Activated CD8-positive, alpha-beta T cell treated with anti-CD3 and anti-CD28 coated beads, Interleukin-2, amount 10 ng/mL, durations not matched to agents 7 days and 5 days (primary cell): ENCODE results near the gene ACER1. TPM values are rescaled to one million over a fixed set of nuclear protein-coding genes. Genes with fewer than 3 reads are reported as not detected.
"Not testable (repeated sequence)": the region's sequence is repeated elsewhere in the genome, so short reads cannot be mapped to it uniquely, and the experiment has no call there.

Experiments
- ATAC-seq: fragments of 150-1000 bp; cut with Tn5 transposase; one replicate; pipeline ENCODE4 v1.10.0; 2021; ENCODE audit warnings: moderate library complexity
- CTCF ChIA-PET: fragments of 350-600 bp; sonication (Branson Sonifier 250); formaldehyde crosslinking; loops from one replicate; lab custom pipeline; 2021; ENCODE audit warnings: antibody characterized with exemption; lab: Charles Lee
- POLR2A ChIA-PET: fragments of 350-600 bp; sonication (Branson Sonifier 250); formaldehyde crosslinking; loops from one replicate; lab custom pipeline; 2021; ENCODE audit warnings: antibody characterized with exemption; lab: Charles Lee
- DNase-seq: peaks from one replicate; pipeline ENCODE4 v3.0.0-alpha.2; 2020
- H3K27ac Mint-ChIP-seq: one replicate; pipeline ENCODE4 v1.8.0; 2021; ENCODE audit warnings: mild to moderate bottlenecking, mixed read lengths
- H3K27me3 Mint-ChIP-seq: one replicate; pipeline ENCODE4 v1.8.0; 2021; ENCODE audit warnings: low read depth, mixed read lengths
- H3K36me3 Mint-ChIP-seq: one replicate; pipeline ENCODE4 v1.8.0; 2021; ENCODE audit warnings: low read depth, mixed read lengths
- H3K4me1 Mint-ChIP-seq: one replicate; pipeline ENCODE4 v1.8.0; 2021; ENCODE audit warnings: low read depth, mixed read lengths
- H3K4me3 Mint-ChIP-seq: one replicate; pipeline ENCODE4 v1.8.0; 2021; ENCODE audit warnings: mild to moderate bottlenecking, mixed read lengths
- H3K9me3 Mint-ChIP-seq: one replicate; pipeline ENCODE4 v1.8.0; 2022; ENCODE audit warnings: mixed read lengths; ENCODE audit not compliant: insufficient read depth
- total RNA-seq, 2 experiments: library from RNA; stranded (reverse); gene quantifications; one replicate each; pipeline ENCODE4 v1.2.3, GENCODE V29; 2021

The ACER1 gene
- total RNA-seq, 2 experiments from 2014 or later, result 0.26 to 0.29 TPM

DNA sequence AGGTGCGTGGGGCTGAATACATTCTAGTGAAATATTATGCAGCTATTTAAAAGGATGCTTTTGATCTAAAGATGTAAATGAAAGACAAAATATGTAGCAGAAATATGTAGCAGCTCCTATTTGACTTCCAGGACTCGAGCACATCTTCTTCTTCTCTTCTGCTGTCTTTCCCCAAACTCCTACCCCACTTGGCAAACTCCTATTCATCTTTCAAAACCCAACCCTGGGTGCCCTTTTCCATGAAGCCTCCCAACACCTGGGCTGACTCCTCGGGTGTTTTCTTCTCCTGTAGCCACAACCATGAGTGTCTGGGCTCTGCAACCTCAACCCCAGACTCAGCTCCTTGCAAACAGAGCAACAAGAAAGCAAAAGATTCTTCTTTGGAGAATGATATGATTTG lies 11.1 kb downstream of the ACER1 start:
- Mint-ChIP-seq H3K36me3 (no peaks in the 10 kb centered on the region), H3K9me3 (no peaks in the 10 kb centered on the region), H3K4me1 (no peaks in the 10 kb centered on the region), H3K27ac (no peak overlapping the region), H3K4me3 (no peak overlapping the region), H3K27me3 (peaks cover 1% of the 10 kb centered on the region)
- ChIA-PET POLR2A (no interaction called here), CTCF (no interaction called here)
- DNase-seq (no peak), ATAC-seq (no peak)

DNA sequence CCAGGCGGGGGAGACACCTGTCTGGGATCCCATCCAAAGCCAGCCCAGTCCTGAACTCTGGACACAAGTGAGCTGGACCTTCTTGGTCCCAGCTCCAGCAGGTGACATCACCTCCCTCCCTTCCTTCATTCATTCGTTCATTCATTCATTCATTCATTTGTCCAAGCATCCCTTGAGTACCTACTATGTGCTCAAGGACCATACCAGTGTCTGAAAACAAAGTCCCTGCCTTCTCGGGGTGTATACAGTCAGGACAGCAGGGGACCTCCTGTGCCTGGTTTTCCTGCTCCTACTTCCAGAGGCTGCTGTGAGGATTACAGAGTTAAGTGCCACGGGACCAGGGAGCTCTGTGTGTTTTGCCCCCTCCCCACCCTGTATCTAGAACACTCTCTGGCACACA lies 14.0 kb downstream of the ACER1 start:
- Mint-ChIP-seq H3K9me3 (no peaks in the 10 kb centered on the region), H3K4me1 (no peaks in the 10 kb centered on the region), H3K4me3 (no peak overlapping the region), H3K27ac (no peak overlapping the region), H3K36me3 (no peaks in the 10 kb centered on the region), H3K27me3 (peaks cover 1% of the 10 kb centered on the region)
- no peak for ATAC-seq
- CTCF ChIA-PET, result no interaction called here
- POLR2A ChIA-PET, result no interaction called here
- no peak for DNase-seq

DNA sequence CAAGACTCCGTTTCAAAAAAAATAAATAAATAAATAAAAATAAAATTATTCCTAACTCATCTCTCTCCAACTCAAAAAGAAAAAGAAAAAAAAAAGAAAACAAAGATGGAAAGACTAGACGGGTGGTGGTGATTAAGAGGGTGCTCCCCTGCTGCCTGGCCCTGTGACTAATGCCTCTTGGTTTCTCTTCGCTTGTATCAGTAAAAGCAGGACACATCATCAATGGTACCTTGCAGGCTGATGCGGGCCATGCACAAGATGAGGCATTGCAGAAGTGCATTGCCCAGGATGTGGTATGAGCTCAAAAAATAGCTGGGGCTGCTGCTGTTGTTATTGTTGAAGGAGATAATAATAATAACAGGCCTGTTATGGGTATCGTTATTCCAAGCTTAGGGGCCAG lies 14.6 kb downstream of the ACER1 start:
- ATAC-seq (no peak), DNase-seq (no peak)
- no peak overlapping the region for H3K27ac Mint-ChIP-seq
- no peak overlapping the region for H3K4me3 Mint-ChIP-seq
- H3K9me3 Mint-ChIP-seq, result no peaks in the 10 kb centered on the region
- POLR2A ChIA-PET, result no interaction called here
- H3K27me3 Mint-ChIP-seq, result peaks cover 1% of the 10 kb centered on the region
- CTCF ChIA-PET, result no interaction called here
- H3K36me3 Mint-ChIP-seq, result no peaks in the 10 kb centered on the region
- no peaks in the 10 kb centered on the region for H3K4me1 Mint-ChIP-seq

DNA sequence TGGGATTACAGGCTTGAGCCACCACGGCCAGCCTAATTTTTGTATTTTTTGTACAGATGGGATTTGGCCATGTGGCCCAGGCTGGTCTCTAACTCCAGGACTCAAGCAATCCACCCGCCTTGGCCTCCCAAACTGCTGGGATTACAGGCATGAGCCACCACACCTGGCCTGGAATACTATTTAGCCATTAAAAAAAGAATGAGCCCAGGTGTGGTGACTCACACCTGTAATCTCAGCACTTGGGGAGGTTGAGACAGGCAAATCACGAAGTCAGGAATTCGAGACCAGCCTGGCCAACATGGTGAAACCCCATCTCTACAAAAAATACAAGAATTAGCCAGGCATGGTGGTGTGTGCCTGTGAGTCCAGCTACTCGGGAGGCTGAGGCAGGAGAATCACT lies 17.8 kb downstream of the ACER1 start:
- H3K27me3 Mint-ChIP-seq, DNase-seq, H3K4me3 Mint-ChIP-seq, H3K27ac Mint-ChIP-seq, H3K9me3 Mint-ChIP-seq, ATAC-seq, H3K4me1 Mint-ChIP-seq, H3K36me3 Mint-ChIP-seq, POLR2A ChIA-PET, CTCF ChIA-PET: not testable (repeated sequence)

DNA sequence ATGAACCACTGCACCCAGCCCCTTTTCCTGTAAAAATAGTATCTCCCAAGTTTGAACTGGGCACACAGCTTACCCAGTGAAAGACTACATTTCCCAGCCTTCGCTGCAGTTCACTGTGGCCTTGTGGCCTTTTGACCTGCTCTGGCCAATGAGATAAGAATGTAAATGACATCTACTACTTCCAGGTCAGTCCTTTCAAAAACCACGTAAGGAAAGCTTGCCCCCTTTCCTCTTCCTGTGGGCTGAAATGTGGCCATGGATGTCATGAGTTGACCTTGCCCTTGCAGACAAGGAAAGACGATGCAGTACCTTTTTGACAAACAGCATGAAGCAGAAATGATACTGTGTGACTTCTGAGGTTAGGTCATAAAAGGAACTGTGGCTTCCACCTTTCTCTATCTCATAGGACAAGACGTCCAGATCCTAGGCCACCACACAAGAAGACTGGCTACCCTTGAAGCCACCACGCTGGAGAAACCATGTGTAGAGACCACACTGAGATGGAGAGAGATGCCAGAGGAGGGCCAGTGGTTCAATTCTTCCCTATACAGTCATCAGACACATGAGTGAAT lies 19.9 kb downstream of the ACER1 start:
- DNase-seq (no peak), ATAC-seq (no peak)
- no peak overlapping the region for H3K27ac Mint-ChIP-seq
- no peaks in the 10 kb centered on the region for H3K27me3 Mint-ChIP-seq
- ChIA-PET CTCF (no interaction called here), POLR2A (no interaction called here)
- no peaks in the 10 kb centered on the region for H3K36me3 Mint-ChIP-seq
- H3K4me1 Mint-ChIP-seq, result peaks cover 3% of the 10 kb centered on the region
- no peaks in the 10 kb centered on the region for H3K9me3 Mint-ChIP-seq
- H3K4me3 Mint-ChIP-seq, result no peak overlapping the region

DNA sequence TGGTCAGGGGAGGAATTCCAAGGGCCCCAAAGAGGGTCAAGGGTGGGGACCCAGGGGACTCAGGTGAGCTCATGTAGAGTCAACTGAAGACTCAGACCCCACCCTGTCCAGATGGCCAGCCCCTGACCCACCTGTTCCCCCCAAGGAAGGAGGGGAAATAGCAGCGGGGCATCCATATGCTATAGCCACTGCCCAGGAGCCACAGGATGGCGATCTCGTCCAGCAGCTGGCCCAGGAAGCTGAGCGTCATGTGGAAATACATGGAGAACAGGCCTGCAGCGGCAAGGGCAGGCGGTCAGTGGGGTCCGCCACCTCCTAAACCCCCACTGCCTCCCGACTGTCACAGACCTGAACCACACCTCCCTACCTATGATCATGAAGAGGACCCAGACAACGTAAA lies 21.4 kb downstream of the ACER1 start:
- no peak for DNase-seq
- H3K27me3 Mint-ChIP-seq, result no peaks in the 10 kb centered on the region
- no peak overlapping the region for H3K4me3 Mint-ChIP-seq
- POLR2A ChIA-PET, result no interaction called here
- ATAC-seq, result no peak
- H3K27ac Mint-ChIP-seq, result no peak overlapping the region
- H3K36me3 Mint-ChIP-seq, result no peaks in the 10 kb centered on the region
- CTCF ChIA-PET, result no interaction called here
- H3K4me1 Mint-ChIP-seq, result peaks cover 3% of the 10 kb centered on the region
- no peaks in the 10 kb centered on the region for H3K9me3 Mint-ChIP-seq

DNA sequence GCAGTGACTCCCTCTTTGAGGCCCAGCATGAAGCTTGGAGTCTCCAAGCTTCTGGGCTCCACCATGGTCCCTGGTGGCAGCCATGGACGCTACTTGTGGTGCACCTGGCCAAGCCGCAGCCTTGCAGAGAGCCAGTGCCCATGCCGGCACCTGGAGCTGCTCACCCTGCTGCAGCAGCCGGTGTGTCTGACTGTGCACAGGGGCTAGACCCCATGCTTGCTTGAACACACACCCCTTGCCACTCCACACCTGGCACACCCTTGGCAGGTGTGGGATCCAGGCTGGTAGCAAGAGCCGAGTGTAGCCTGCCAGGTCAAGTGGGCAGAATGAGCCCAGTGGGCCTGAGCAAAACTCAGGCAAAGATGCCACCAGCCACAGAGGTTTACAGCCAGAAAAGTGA lies 35.0 kb downstream of the ACER1 start:
- Mint-ChIP-seq H3K4me3 (no peak overlapping the region), H3K9me3 (peaks cover 10% of the 10 kb centered on the region), H3K27ac (no peak overlapping the region), H3K27me3 (no peaks in the 10 kb centered on the region), H3K4me1 (peaks cover 2% of the 10 kb centered on the region), H3K36me3 (peaks cover 2% of the 10 kb centered on the region)
- CTCF ChIA-PET, result interaction anchor here (0.9 to 2.0 kb wide), 3 partner anchors 80 to 251 kb away, joined by 3 to 8 read pairs (median 5); no protein-coding TSS in a partner anchor
- no peak for ATAC-seq
- DNase-seq, result no peak
- POLR2A ChIA-PET, result no interaction called here

DNA sequence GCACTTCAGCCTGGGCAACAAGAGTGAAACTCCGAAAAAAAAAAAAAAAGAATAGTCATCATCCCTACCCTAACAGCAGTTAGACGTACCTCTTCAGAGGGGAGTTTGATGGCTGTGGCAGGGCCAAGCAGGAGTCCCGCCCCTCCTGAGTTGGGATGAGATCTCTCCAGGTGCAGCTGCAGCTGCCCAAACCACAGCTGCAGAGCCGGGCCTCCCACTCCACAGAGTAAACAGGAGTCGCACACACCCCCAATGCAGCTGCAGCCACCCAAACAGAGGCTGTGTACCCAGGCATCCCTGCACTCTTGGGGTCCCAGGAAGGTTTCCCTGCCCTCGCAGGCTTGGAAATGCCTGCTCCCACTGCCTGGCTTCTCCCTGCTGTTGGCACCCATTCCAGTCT lies 36.2 kb downstream of the ACER1 start:
- POLR2A ChIA-PET, result no interaction called here
- Mint-ChIP-seq H3K4me3 (no peak overlapping the region), H3K27ac (no peak overlapping the region), H3K4me1 (peaks cover 2% of the 10 kb centered on the region), H3K36me3 (peaks cover 2% of the 10 kb centered on the region), H3K9me3 (peaks cover 16% of the 10 kb centered on the region), H3K27me3 (no peaks in the 10 kb centered on the region)
- CTCF ChIA-PET, result interaction anchor here (1.4 to 2.0 kb wide), 2 partner anchors 79 to 249 kb away, joined by 3 to 8 read pairs; no protein-coding TSS in a partner anchor
- DNase-seq (no peak), ATAC-seq (no peak)

DNA sequence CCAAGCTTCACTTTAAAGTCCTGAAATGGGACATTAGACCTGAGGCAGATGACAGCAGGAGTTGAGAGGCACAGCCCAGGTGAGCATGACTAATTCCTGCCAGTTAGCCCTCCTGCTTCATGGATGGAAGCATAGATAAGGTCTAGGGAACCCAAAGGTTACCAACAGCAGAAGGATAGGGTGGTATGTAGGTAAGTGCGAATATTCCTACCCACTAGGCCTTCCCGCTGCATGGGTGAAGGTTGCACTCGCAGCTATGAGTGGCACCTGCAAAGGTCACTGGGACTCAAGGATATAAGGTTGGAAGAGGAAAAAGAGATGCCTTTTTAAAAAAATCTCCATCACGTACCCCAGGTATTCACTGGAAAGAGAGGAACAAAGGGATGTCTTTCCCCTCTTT lies 41.4 kb downstream of the ACER1 start:
- Mint-ChIP-seq H3K36me3 (peaks cover 8% of the 10 kb centered on the region), H3K4me1 (no peaks in the 10 kb centered on the region), H3K4me3 (no peak overlapping the region), H3K27me3 (no peaks in the 10 kb centered on the region), H3K27ac (no peak overlapping the region), H3K9me3 (peaks cover 50% of the 10 kb centered on the region)
- DNase-seq (no peak), ATAC-seq (no peak)
- ChIA-PET CTCF (no interaction called here), POLR2A (no interaction called here)

DNA sequence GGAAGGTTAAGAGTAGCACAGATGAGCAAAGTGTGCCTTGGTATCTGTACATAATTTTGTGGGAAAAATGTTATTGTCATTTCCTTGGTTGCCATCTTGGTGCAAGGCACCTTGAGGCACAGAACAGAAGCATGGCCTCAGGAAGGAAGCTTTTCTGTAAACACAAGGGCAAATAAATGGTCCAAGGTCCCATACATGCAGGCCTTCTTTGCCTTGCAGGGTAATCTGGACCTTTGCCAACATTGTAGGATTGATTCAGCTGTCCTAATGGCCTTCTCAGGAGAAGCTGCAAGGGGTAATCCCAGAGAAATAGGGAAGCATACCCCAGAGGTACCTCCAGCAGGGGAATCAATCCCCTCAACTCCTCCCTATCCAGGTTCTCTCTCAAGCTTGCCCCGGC lies 44.7 kb downstream of the ACER1 start:
- Mint-ChIP-seq H3K36me3 (peaks cover 7% of the 10 kb centered on the region), H3K27ac (no peak overlapping the region), H3K4me1 (no peaks in the 10 kb centered on the region), H3K9me3 (peaks cover 41% of the 10 kb centered on the region), H3K27me3 (no peaks in the 10 kb centered on the region), H3K4me3 (no peak overlapping the region)
- DNase-seq (no peak), ATAC-seq (no peak)
- ChIA-PET CTCF (interaction anchor here (1.1 kb wide), 1 partner anchor 120 kb away, joined by 3 read pairs; no protein-coding TSS in a partner anchor), POLR2A (no interaction called here)

DNA sequence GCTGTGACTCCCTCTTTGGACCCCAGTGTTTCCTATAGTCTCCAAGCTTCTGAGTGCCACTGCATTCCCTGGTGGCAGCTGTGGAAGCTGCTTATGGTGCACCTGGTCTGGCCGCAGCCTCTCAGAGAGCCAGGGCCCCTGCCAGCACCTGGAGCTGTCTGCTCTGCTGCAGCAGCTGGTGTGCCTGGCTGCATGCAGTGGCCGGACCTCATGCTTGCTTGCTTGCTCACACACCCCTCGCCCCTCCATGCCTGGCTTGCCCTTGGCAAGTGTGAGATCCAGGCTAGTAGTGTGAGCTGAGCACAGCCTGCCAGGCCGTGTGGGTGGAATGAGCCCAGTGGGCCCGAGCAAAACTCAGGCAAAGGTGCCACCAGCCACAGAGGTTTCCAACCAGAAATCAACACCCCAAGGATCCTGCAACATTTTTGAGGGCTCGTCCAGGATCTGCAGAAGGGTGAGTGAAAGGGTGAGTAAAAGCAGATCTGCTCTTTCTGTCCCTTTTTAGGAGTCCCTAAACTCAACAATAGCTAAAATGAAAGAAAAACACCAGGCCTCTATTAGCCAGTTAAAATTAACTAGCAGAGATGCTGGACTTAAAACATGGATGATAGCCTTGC lies 46.0 kb downstream of the ACER1 start:
- ATAC-seq (no peak), DNase-seq (no peak)
- Mint-ChIP-seq H3K27ac (no peak overlapping the region), H3K4me1 (no peaks in the 10 kb centered on the region), H3K4me3 (no peak overlapping the region), H3K9me3 (peaks cover 34% of the 10 kb centered on the region), H3K36me3 (peaks cover 7% of the 10 kb centered on the region), H3K27me3 (no peaks in the 10 kb centered on the region)
- ChIA-PET CTCF (interaction anchor here (1.4 kb wide), 1 partner anchor 14 kb away, joined by 6 read pairs; no protein-coding TSS in a partner anchor), POLR2A (no interaction called here)

DNA sequence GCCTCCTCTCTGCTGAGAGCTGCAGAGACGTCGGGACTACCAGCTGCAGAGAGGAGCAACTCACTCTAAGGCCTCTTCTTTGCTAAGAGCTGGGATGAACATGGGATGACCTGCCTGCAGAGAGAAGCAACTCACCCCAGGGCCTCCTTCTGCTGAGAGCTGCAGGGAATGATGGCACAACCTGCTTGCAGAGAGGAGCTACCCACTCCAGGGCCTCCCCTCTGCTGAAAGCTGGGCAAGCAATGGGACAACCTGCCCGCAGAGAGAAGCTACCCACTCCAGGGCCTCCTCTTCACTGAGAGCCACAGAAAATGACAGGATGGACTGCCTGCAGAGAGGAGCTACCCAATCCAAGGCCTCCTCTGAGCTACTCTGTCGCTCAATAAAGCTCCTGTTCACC lies 46.7 kb downstream of the ACER1 start:
- DNase-seq, result no peak
- H3K9me3 Mint-ChIP-seq, result peaks cover 32% of the 10 kb centered on the region
- peaks cover 3% of the 10 kb centered on the region for H3K27me3 Mint-ChIP-seq
- no peak overlapping the region for H3K27ac Mint-ChIP-seq
- peaks cover 7% of the 10 kb centered on the region for H3K36me3 Mint-ChIP-seq
- CTCF ChIA-PET, result interaction anchor here (1.3 to 1.4 kb wide), 2 partner anchors 14 to 68 kb away, joined by 4 to 6 read pairs; no protein-coding TSS in a partner anchor
- H3K4me3 Mint-ChIP-seq, result no peak overlapping the region
- POLR2A ChIA-PET, result no interaction called here
- no peak for ATAC-seq
- H3K4me1 Mint-ChIP-seq, result no peaks in the 10 kb centered on the region
